Upper lobe of left lung (tissue), 6 donors: ENCODE data around the gene TCF7L2. TPM values are rescaled to one million over a fixed set of nuclear protein-coding genes. Genes with fewer than 3 reads are reported as not detected.

Experiments
- ATAC-seq, 2 donors: fragments of 200-7000 bp; cut with Tn5 transposase; one replicate each; pipeline ENCODE4 v1.9.1; 2022; ENCODE audit warnings: mild to moderate bottlenecking in 2 of 2, moderate library complexity in 2 of 2; ENCODE audit not compliant: low FRiP score in 2 of 2
- DNase-seq, 2 donors: peaks; one replicate each; pipeline ENCODE4 v3.0.0-alpha.2; 2019 to 2020
- H3K27ac ChIP-seq, 4 donors: fragments of 200-600 bp; sonication (generic); one replicate each; pipeline ENCODE4 v1.5.1; 2016 to 2019
- H3K27me3 ChIP-seq, 4 donors: fragments of 200-600 bp; sonication (generic); one replicate each; pipeline ENCODE4 v1.5.1; 2017 to 2019
- H3K36me3 ChIP-seq, 4 donors: fragments of 200-600 bp; sonication (generic); one replicate each; pipeline ENCODE4 v1.5.1; 2016 to 2019
- H3K4me1 ChIP-seq, 4 donors: fragments of 200-600 bp; sonication (generic); one replicate each; pipeline ENCODE4 v1.5.1; 2018 to 2019
- H3K4me3 ChIP-seq, 4 donors: fragments of 200-600 bp; sonication (generic); one replicate each; pipeline ENCODE4 v1.5.1; 2017 to 2019; ENCODE audit warnings: mild to moderate bottlenecking in 2 of 4, moderate library complexity in 1 of 4
- H3K9me3 ChIP-seq, 4 donors: fragments of 200-600 bp; sonication (generic); one replicate each; pipeline ENCODE4 v1.5.1; 2018 to 2019
- CTCF ChIP-seq, 6 experiments: fragments of 450-650 bp in 4 of 6; fragments of 200-600 bp in 2 of 6; sonication (generic) in 2 of 6; IDR thresholded peaks; one replicate each; pipeline ENCODE4 v1.5.1; 2016 to 2019; ENCODE audit warnings: antibody characterized with exemption in 6 of 6
- EP300 ChIP-seq, 4 donors: sonication (generic); formaldehyde crosslinking; IDR thresholded peaks; one replicate each; pipeline ENCODE4 v1.5.1; 2017; ENCODE audit warnings: antibody characterized with exemption in 4 of 4, control low read depth in 2 of 4
- POLR2A ChIP-seq, 4 donors: fragments of 450-650 bp; IDR thresholded peaks; one replicate each; pipeline ENCODE4 v1.5.1; 2016 to 2017; ENCODE audit warnings: antibody characterized with exemption in 4 of 4, mild to moderate bottlenecking in 2 of 4
- POLR2AphosphoS5 ChIP-seq, 2 donors: sonication (generic); formaldehyde crosslinking; IDR thresholded peaks; one replicate each; pipeline ENCODE4 v1.5.1; 2017; ENCODE audit warnings: antibody characterized with exemption in 2 of 2
- WGBS, 2 donors: methylation state at CpG; one replicate each; pipeline ENCODE4 v1.1.5; 2017 to 2018; 5-methylcytosine and 5-hydroxymethylcytosine counted together
- total RNA-seq, 6 donors: library from RNA; depleted of rRNA in 4 of 6; stranded (reverse); fragments of >200 nt in 4 of 6; gene quantifications; one replicate each; pipeline versions ENCODE4 v1.1.0 to v1.2.1, GENCODE V29; 2016 to 2021
- donor health status: DM: no; HTN: no; CAD: no; lungs with moderate emphysema.
- donor health status: DM: no; HTN: yes; CAD: no; lungs with severe emphysema.

TCF7L2 gene
- total RNA-seq, 6 donors from 2014 or later = 15.5 to 80.3 (median 48.1) TPM

GRCh38 chr10:113078282-113078907 is 128.3 kb downstream of the TCF7L2 start:
- DNase-seq (no peak), ATAC-seq (no peak)
- WGBS, 2 donors = 96 to 97% methylated on average over 4 of the region's 4 CpGs
- H3K27me3 ChIP-seq = no peaks in the 10 kb centered on the region
- H3K27ac ChIP-seq = no peak overlapping the region
- TF ChIP-seq POLR2AphosphoS5 (IDR thresholded peaks at IDR 0.05) (no peak), CTCF (IDR thresholded peaks at IDR 0.05) (no peak), POLR2A (IDR thresholded peaks at IDR 0.05) (no peak), EP300 (IDR thresholded peaks at IDR 0.05) (no peak)
- peaks cover 7 to 11% (median 10%) of the 10 kb centered on the region in 4 donors for H3K4me1 ChIP-seq
- no peaks in the 10 kb centered on the region for H3K36me3 ChIP-seq
- H3K4me3 ChIP-seq = no peak overlapping the region
- H3K9me3 ChIP-seq = no peaks in the 10 kb centered on the region

GRCh38 chr10:113080061-113080924 is 130.2 kb downstream of the TCF7L2 start:
- TF ChIP-seq POLR2A (IDR thresholded peaks at IDR 0.05) = no peak
- no peak for TF ChIP-seq CTCF (IDR thresholded peaks at IDR 0.05)
- TF ChIP-seq EP300 (IDR thresholded peaks at IDR 0.05) = no peak
- TF ChIP-seq POLR2AphosphoS5 (IDR thresholded peaks at IDR 0.05) = no peak

GRCh38 chr10:113080925-113081229 is 130.8 kb downstream of the TCF7L2 start:
- H3K4me1 ChIP-seq = peaks cover 7 to 10% (median 9%) of the 10 kb centered on the region in 4 donors
- no peak for TF ChIP-seq POLR2A (IDR thresholded peaks at IDR 0.05)
- no peak for TF ChIP-seq POLR2AphosphoS5 (IDR thresholded peaks at IDR 0.05)
- TF ChIP-seq EP300 (IDR thresholded peaks at IDR 0.05) = no peak
- no peak for TF ChIP-seq CTCF (IDR thresholded peaks at IDR 0.05)
- H3K27ac ChIP-seq = no peak overlapping the region

More at GRCh38 chr10:113080061-113080924, 130.2 kb downstream of the TCF7L2 start:
- ATAC-seq = no peak
- Histone ChIP-seq H3K4me3 (no peak overlapping the region), H3K9me3 (no peaks in the 10 kb centered on the region), H3K27me3 (no peaks in the 10 kb centered on the region), H3K27ac (no peak overlapping the region), H3K36me3 (no peaks in the 10 kb centered on the region), H3K4me1 (peaks cover 7 to 10% (median 9%) of the 10 kb centered on the region in 4 donors)
- DNase-seq = no peak
- WGBS, 2 donors = 88 to 90% methylated on average over 8 of the region's 8 CpGs

GRCh38 chr10:113084031-113084430 is 134.0 kb downstream of the TCF7L2 start:
- DNase-seq = no peak
- no peak for ATAC-seq
- Histone ChIP-seq H3K27me3 (no peaks in the 10 kb centered on the region), H3K36me3 (no peaks in the 10 kb centered on the region), H3K9me3 (no peaks in the 10 kb centered on the region), H3K4me3 (no peak overlapping the region), H3K4me1 (peaks cover 15 to 25% (median 18%) of the 10 kb centered on the region in 4 donors), H3K27ac (no peak overlapping the region)
- TF ChIP-seq EP300 (IDR thresholded peaks at IDR 0.05) = no peak
- no peak for TF ChIP-seq CTCF (IDR thresholded peaks at IDR 0.05)
- no peak for TF ChIP-seq POLR2A (IDR thresholded peaks at IDR 0.05)
- no peak for TF ChIP-seq POLR2AphosphoS5 (IDR thresholded peaks at IDR 0.05)
- 93 to 98% methylated on average over 2 to 4 of the region's 4 CpGs for WGBS, 2 donors

More at GRCh38 chr10:113080925-113081229, 130.8 kb downstream of the TCF7L2 start:
- 53 to 69% methylated on average over 2 of the region's 2 CpGs for WGBS, 2 donors
- Histone ChIP-seq H3K4me3 (no peak overlapping the region), H3K36me3 (no peaks in the 10 kb centered on the region), H3K27me3 (no peaks in the 10 kb centered on the region), H3K9me3 (no peaks in the 10 kb centered on the region)
- no peak for ATAC-seq
- no peak for DNase-seq
